Measurements from ENCODE around the gene JMJD1C.

DNA sequence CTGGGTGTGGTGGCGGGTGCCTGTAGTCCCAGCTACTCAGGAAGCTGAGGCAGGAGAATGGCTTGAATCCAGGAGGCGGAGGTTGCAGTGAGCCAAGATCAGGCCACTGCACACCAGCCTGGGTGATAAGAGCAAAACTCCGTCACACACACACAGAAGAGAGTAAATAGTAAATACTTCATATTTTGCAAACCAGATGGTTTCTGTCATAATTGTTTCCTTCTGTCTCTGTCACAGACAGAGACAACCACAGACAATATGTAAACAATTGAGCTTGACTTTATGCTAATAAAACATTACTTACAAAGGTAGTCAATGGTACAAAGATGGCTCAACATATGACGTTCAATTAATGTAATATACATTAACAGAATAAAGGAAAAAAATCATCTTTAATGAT lies 83.7 kb downstream of the JMJD1C start:
- TF ChIP-seq, protein P1, sequence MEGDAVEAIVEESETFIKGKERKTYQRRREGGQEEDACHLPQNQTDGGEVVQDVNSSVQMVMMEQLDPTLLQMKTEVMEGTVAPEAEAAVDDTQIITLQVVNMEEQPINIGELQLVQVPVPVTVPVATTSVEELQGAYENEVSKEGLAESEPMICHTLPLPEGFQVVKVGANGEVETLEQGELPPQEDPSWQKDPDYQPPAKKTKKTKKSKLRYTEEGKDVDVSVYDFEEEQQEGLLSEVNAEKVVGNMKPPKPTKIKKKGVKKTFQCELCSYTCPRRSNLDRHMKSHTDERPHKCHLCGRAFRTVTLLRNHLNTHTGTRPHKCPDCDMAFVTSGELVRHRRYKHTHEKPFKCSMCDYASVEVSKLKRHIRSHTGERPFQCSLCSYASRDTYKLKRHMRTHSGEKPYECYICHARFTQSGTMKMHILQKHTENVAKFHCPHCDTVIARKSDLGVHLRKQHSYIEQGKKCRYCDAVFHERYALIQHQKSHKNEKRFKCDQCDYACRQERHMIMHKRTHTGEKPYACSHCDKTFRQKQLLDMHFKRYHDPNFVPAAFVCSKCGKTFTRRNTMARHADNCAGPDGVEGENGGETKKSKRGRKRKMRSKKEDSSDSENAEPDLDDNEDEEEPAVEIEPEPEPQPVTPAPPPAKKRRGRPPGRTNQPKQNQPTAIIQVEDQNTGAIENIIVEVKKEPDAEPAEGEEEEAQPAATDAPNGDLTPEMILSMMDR (IDR thresholded peaks at IDR 0.05) = no peak
- TF ChIP-seq POLR2A (IDR thresholded peaks at IDR 0.05) = no peak
